ENCODE data around the gene HSPBP1.

DNA sequence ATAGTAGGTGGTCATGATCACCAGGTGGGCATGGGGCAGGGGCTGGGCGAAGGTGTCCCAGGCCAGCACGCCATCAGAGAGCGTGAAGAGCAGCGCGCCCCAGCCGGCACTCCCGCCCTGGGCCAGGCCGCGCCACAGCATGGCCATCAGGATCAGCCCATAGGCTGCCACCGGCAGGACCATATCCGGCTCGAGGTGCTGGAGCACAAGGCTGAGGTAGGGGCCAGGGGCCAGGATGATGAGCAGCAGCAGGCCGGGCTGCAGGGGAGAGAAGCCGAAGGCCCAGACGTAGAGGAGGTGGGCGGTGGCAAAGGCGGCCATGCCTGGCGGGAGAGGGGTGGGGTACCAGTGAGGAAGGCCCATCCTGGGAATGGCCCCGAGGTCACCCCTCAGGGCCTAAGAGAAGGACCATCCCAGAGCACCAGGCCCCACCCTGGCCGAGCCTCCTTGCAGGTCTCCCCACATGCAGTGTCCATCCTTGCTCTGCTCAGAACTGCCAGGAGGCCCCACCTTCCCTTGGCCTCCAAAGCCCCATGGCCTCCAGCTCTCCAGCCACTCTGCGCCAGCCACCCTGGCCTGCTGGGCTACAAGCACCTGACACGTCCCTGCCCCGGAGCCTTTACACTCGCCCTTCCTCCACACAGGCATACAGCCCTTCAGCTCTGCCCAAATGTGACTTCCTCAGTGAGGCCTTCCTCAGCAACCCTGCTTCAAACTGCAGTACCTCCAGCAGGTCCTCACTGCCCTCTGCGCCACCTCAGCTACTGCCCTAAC lies 52.5 kb downstream of the HSPBP1 start:
- TF ChIP-seq TAF1 (IDR thresholded peaks at IDR 0.05; ENCODE audit: low read depth) = no peak
- TF ChIP-seq MXI1 (conservative IDR thresholded peaks at IDR 0.05; ENCODE audit: poor library complexity, severe bottlenecking) = no peak
- no peak for TF ChIP-seq EP300 (conservative IDR thresholded peaks at IDR 0.05; ENCODE audit: poor library complexity, severe bottlenecking)
- TF ChIP-seq, protein P1, sequence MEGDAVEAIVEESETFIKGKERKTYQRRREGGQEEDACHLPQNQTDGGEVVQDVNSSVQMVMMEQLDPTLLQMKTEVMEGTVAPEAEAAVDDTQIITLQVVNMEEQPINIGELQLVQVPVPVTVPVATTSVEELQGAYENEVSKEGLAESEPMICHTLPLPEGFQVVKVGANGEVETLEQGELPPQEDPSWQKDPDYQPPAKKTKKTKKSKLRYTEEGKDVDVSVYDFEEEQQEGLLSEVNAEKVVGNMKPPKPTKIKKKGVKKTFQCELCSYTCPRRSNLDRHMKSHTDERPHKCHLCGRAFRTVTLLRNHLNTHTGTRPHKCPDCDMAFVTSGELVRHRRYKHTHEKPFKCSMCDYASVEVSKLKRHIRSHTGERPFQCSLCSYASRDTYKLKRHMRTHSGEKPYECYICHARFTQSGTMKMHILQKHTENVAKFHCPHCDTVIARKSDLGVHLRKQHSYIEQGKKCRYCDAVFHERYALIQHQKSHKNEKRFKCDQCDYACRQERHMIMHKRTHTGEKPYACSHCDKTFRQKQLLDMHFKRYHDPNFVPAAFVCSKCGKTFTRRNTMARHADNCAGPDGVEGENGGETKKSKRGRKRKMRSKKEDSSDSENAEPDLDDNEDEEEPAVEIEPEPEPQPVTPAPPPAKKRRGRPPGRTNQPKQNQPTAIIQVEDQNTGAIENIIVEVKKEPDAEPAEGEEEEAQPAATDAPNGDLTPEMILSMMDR (IDR thresholded peaks at IDR 0.05; ENCODE audit: poor library complexity, severe bottlenecking) = no peak
- no peak for TF ChIP-seq POLR2AphosphoS5 (IDR thresholded peaks at IDR 0.05)
- TF ChIP-seq EZH2 (IDR thresholded peaks at IDR 0.05; ENCODE audit: borderline replicate concordance, insufficient read depth, low read length, poor library complexity, severe bottlenecking) = no peak

Measured in neural cell (in vitro differentiated cells).